Measurements from ENCODE around the gene STUB1.

STUB1 gene

DNA sequence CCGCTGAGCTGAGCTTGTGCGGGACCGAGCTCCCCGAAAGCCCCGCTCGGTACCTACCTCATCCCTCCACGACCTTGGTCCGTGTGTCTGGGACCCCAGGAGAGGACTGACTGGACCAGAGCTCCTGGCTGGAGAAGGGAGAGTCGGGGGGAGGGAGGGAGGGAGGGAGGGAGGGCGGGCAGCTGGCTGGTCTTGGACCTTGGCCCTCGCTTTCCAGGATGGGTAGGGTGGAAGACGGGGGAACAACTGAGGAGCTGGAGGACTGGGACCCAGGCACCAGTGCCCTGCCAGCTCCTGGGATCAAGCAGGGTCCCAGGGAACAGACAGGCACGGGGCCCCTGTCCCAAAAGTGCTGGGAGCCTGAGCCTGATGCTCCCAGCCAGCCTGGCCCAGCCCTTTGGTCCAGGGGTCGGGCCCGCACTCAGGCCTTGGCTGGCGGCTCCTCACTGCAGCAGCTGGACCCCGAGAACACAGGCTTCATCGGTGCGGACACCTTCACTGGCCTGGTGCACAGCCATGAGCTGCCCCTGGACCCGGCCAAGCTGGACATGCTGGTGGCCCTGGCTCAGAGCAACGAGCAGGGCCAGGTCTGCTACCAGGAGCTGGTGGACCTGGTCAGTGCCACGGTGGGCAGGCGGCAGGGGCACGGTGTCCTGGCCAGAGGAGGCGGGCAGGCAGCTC, 4.2 kb upstream of the STUB1 start:
- CTCF ChIA-PET: interaction anchor here (1.2 kb wide), 1 partner anchor 28 kb away, joined by 4 read pairs; the partner anchor contains the start of gene WDR90
- no peak for DNase-seq (ENCODE audit: extremely low spot score)
- POLR2A ChIA-PET: interaction anchor here (2.2 kb wide), 1 partner anchor 17 kb away, joined by 6 read pairs; no protein-coding TSS in a partner anchor
- no peak for TF ChIP-seq HDGF (IDR thresholded peaks at IDR 0.05; ENCODE audit: borderline replicate concordance)
- no peak for TF ChIP-seq FOXA1 (IDR thresholded peaks at IDR 0.05)
- no peak for TF ChIP-seq ARNT (IDR thresholded peaks at IDR 0.05)
- TF ChIP-seq FOXM1 (IDR thresholded peaks at IDR 0.05; ENCODE audit: borderline replicate concordance): no peak
- no peak for TF ChIP-seq NFRKB (IDR thresholded peaks at IDR 0.05)
- TF ChIP-seq ZNF384 (IDR thresholded peaks at IDR 0.05): no peak
- TF ChIP-seq SP1 (IDR thresholded peaks at IDR 0.05): no peak
- TF ChIP-seq LEF1 (IDR thresholded peaks at IDR 0.05; ENCODE audit: borderline replicate concordance): no peak

DNA sequence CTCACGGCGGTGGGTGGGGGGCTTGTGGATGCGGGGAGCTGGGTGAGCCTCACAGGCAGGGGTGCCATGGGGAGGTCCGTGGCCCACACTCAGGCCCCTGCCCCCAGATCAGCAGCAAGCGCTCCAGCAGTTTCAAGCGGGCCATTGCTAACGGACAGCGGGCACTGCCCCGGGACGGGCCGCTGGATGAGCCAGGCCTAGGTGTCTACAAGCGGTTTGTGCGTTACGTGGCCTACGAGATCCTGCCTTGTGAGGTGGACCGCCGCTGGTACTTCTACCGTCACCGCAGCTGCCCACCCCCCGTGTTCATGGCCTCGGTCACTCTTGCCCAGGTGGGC, 3.7 kb upstream of the STUB1 start:
- POLR2A ChIA-PET: interaction anchor here (2.2 kb wide), 1 partner anchor 17 kb away, joined by 6 read pairs; no protein-coding TSS in a partner anchor
- no peak for DNase-seq (ENCODE audit: extremely low spot score)
- CTCF ChIA-PET: interaction anchor here (1.2 kb wide), 1 partner anchor 28 kb away, joined by 4 read pairs; the partner anchor contains the start of gene WDR90
- TF ChIP-seq LEF1 (IDR thresholded peaks at IDR 0.05; ENCODE audit: borderline replicate concordance) (no peak), HDGF (IDR thresholded peaks at IDR 0.05; ENCODE audit: borderline replicate concordance) (no peak)

DNA sequence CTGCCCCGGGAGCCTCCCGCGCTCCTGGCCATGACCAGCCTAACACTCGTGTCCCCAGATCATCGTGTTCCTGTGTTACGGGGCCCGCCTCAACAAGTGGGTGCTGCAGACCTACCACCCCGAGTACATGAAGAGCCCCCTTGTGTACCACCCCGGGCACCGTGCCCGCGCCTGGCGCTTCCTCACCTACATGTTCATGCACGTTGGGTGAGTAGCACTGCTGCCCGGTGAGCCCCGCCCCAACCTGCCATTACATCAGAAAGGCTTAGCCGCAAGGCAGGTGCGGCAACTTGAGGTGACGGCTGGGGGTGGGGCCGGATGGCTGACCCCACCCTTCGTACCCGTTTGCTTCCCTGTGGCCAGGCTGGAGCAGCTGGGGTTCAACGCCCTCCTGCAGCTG, 3.3 kb upstream of the STUB1 start:
- ChIA-PET CTCF (no interaction called here), POLR2A (interaction anchor here (2.2 kb wide), 1 partner anchor 18 kb away, joined by 6 read pairs; no protein-coding TSS in a partner anchor)
- TF ChIP-seq FOXM1 (IDR thresholded peaks at IDR 0.05; ENCODE audit: borderline replicate concordance) (no peak), CTBP1 (IDR thresholded peaks at IDR 0.05; ENCODE audit: borderline replicate concordance) (no peak), ELF4 (IDR thresholded peaks at IDR 0.05) (no peak), ZNF384 (IDR thresholded peaks at IDR 0.05) (no peak)
- no peak for DNase-seq (ENCODE audit: extremely low spot score)

DNA sequence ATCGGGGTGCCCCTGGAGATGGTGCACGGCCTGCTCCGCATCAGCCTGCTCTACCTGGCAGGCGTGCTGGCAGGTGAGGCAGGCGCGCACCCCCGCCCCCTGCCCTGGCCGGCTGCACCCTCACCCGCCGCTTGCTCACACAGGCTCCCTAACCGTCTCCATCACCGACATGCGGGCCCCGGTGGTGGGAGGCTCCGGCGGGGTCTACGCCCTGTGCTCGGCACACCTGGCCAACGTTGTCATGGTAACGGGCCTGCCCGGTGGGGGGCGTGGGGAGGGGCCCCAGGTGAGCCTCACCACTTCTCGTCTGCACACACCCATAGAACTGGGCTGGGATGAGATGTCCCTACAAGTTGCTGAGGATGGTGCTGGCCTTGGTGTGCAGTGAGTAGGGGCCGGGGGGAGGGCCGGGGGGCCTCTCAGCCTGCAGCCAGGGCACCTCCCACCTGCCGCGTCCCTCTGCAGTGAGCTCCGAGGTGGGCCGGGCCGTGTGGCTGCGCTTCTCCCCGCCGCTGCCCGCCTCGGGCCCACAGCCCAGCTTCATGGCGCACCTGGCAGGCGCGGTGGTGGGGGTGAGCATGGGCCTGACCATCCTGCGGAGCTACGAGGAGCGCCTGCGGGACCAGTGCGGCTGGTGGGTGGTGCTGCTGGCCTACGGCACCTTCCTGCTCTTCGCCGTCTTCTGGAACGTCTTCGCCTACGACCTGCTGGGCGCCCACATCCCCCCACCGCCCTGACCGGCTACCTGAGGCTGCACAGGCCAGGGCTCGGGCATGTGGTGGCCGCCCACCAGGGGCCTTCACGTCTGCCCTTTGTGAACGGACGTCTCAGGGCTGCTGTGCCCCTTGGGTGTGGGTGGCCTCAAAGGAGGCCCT, 2.7 kb upstream of the STUB1 start:
- TF ChIP-seq, protein P1, sequence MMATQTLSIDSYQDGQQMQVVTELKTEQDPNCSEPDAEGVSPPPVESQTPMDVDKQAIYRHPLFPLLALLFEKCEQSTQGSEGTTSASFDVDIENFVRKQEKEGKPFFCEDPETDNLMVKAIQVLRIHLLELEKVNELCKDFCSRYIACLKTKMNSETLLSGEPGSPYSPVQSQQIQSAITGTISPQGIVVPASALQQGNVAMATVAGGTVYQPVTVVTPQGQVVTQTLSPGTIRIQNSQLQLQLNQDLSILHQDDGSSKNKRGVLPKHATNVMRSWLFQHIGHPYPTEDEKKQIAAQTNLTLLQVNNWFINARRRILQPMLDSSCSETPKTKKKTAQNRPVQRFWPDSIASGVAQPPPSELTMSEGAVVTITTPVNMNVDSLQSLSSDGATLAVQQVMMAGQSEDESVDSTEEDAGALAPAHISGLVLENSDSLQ (IDR thresholded peaks at IDR 0.05): no peak
- CTCF ChIA-PET: no interaction called here
- no peak for DNase-seq (ENCODE audit: extremely low spot score)
- POLR2A ChIA-PET: interaction anchor here (1.9 to 2.9 kb wide), 2 partner anchors 12 to 29 kb away, joined by 11 to 16 read pairs; partner anchors contain the start of genes WDR24 and WDR90

DNA sequence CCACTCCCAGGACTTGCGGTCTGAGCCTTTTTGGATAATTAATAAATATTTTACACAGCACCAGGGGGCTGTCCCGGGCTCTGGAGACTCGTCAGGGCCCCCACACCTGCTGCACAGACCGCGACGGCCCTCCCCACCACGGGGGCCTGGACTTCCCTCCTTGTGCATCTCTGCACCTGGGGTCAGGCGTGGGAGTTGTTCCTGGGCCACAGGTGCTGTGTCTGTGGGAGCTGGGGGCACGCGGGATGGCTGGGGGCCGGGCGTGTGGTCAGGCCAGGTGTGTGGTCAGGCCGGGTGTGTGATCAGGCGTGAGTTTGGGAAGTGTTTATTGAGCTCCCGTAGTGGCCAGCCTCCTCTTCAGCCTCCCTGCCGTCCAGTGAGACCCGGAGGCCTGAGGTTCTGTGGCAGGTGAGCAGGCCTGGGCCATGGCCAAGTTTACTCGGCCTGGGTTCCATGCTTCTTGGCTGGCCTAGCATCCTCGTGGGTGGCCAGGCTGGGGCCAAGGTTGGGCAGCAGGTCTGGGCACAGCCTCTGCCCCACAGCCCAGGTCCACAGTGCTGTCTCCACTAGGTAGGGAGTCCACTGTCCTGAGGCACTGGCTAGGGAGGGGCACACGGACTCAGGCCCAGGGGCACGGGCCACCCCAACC, 1.9 kb upstream of the STUB1 start:
- TF ChIP-seq FOXK2 (IDR thresholded peaks at IDR 0.05) (no peak), SP1 (IDR thresholded peaks at IDR 0.05) (no peak), HDGF (IDR thresholded peaks at IDR 0.05; ENCODE audit: borderline replicate concordance) (no peak), L3MBTL2 (conservative IDR thresholded peaks at IDR 0.05) (no peak), ELF4 (IDR thresholded peaks at IDR 0.05) (no peak), ARNT (IDR thresholded peaks at IDR 0.05) (no peak), FOXA1 (IDR thresholded peaks at IDR 0.05) (no peak), SUZ12 (IDR thresholded peaks at IDR 0.05) (no peak), BHLHE40 (IDR thresholded peaks at IDR 0.05; ENCODE audit: borderline replicate concordance) (no peak), FOXM1 (IDR thresholded peaks at IDR 0.05; ENCODE audit: borderline replicate concordance) (no peak), CTBP1 (IDR thresholded peaks at IDR 0.05; ENCODE audit: borderline replicate concordance) (no peak), ZNF384 (IDR thresholded peaks at IDR 0.05) (no peak), NFRKB (IDR thresholded peaks at IDR 0.05) (no peak), LEF1 (IDR thresholded peaks at IDR 0.05; ENCODE audit: borderline replicate concordance) (no peak), TARDBP (IDR thresholded peaks at IDR 0.05) (no peak)
- TF ChIP-seq, protein P1 (IDR thresholded peaks at IDR 0.05): no peak
- ChIA-PET CTCF (interaction anchor here (0.7 to 1.4 kb wide), 2 partner anchors 15 to 18 kb away, joined by 5 to 9 read pairs; no protein-coding TSS in a partner anchor), POLR2A (interaction anchor here (1.9 to 2.9 kb wide), 3 partner anchors 9 to 30 kb away, joined by 9 to 16 read pairs (median 11); partner anchors contain the start of genes WDR24 and WDR90)
- DNase-seq (ENCODE audit: extremely low spot score): no peak

DNA sequence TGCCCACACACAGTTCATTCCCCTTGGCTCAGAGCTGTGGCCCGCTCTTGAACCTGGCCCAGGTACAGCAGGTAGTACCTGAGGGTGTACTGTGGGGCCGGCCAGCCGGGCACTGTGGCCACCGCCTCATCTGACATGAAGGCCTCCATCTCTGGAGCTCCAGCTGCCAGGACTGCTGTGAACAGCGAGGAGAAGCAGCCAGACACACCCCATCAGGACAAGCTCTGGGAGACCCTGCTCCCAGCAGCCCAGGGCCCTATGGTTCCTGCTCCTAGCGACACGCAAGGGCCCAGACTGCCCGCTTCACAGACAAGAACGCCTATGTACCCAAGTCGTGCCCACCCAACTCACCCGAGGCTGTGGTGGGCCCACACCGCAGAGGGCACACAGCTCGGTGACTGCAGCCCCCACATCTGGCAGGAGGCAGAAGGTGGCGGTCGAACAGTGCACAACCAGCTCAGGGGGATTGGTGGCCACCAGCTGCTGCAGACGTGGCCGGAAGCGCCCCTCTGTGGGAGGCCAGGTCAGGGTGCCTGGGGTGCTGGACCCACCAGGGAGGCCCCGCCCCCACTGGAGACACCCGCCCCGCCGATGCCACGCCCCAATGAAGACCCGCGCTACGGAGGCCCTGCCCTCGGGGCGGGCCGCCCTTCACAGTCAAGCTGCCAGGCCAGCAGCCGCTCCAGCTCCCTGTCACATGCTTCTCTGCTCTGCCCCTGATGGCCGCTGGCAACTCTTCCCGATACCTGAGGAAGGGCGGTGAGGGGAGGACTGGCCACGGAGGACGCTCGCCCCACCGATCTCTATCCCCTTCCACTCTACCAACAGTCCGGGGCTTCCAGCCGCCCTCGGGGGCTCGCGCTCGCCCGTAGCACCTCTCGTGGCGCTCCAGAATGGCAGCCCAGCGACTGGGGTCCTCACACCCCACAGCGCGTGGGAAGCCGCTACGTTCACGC, 1.1 kb upstream of the STUB1 start:
- DNase-seq (ENCODE audit: extremely low spot score): peak; percentile 50
- TF ChIP-seq CTBP1 (IDR thresholded peaks at IDR 0.05; ENCODE audit: borderline replicate concordance) (no peak), SP1 (IDR thresholded peaks at IDR 0.05) (no peak), ARNT (IDR thresholded peaks at IDR 0.05) (no peak), ELF4 (IDR thresholded peaks at IDR 0.05) (no peak), SUZ12 (IDR thresholded peaks at IDR 0.05) (no peak), LEF1 (IDR thresholded peaks at IDR 0.05; ENCODE audit: borderline replicate concordance) (no peak), FOXK2 (IDR thresholded peaks at IDR 0.05) (no peak), NFRKB (IDR thresholded peaks at IDR 0.05) (no peak), FOXA1 (IDR thresholded peaks at IDR 0.05) (no peak)
- ChIA-PET POLR2A (interaction anchor here (0.7 to 2.9 kb wide), 5 partner anchors 10 to 30 kb away, joined by 3 to 16 read pairs (median 9); partner anchors contain the start of genes RHOT2, WDR24 and WDR90), CTCF (interaction anchor here (0.7 to 1.4 kb wide), 2 partner anchors 15 to 19 kb away, joined by 5 to 9 read pairs; no protein-coding TSS in a partner anchor)

Data from HEK293T (cell line).